ENCODE data around the gene FXYD2.
A peak's percentile ranks its signal among the peaks of the same experiment; 100 is the strongest.

Gene FXYD2

DNA sequence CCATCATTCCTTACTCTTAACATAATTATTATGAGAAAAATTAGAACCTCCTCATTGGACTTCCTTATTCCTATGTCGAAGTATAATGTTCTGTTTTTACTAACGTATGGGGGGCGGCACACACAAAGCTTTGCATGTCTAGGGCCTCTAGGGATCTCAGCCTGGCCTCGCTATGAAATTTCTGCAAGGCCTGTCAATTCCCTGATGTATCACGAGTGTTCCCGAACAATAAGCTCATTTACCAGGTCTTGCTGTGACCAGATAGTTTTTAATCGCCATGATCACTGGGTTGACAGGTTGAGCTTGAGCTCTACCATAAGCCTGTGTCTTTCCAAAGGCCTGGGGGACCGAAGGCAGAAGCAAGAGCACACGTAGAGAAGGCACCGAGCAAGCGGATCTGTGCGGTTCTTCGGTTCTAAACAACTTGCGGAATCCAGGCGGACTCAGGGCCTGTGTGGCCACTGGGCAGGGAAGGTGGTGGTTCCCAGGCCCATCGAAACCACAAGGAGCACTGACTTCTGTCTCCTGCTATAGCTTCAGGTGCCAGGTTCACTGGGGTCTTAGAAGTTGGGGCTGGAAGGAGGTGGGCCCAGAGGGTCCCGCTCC is 10.4 kb upstream of the FXYD2 start:
- DNase-seq = no peak

- DNase-seq = no peak
Observed at GRCh38 chr11:117834068-117834810, 9.7 kb upstream of the FXYD2 start.

DNA sequence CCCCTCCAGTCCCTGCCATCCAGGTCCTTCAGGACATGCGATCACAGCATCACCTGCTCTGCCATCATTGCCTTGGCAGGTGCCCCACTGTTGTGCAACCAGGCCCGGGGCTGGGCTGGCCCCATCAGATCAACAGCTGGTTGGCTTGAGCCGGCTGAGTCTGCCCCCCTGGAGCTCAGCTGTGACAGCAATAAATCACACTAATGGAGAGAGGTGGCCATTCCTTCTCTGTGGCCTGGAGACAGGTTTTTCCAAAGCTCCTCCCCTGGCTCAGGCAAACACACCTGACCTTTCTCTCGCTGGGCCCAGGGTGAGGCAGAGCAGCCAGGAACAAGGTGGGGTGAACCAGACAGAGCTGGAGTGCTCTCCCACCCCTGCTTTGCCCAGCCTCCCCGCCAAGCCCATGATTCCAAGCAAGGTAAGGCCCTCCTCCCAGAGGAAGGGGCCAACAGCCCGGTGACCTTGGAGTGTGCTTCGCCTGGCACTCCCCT is 8.9 kb upstream of the FXYD2 start:
- peak; percentile 93 for DNase-seq

GRCh38 chr11:117832511-117832910 is 8.0 kb upstream of the FXYD2 start:
- DNase-seq = no peak

GRCh38 chr11:117831661-117832415 is 7.3 kb upstream of the FXYD2 start:
- DNase-seq = no peak

DNA sequence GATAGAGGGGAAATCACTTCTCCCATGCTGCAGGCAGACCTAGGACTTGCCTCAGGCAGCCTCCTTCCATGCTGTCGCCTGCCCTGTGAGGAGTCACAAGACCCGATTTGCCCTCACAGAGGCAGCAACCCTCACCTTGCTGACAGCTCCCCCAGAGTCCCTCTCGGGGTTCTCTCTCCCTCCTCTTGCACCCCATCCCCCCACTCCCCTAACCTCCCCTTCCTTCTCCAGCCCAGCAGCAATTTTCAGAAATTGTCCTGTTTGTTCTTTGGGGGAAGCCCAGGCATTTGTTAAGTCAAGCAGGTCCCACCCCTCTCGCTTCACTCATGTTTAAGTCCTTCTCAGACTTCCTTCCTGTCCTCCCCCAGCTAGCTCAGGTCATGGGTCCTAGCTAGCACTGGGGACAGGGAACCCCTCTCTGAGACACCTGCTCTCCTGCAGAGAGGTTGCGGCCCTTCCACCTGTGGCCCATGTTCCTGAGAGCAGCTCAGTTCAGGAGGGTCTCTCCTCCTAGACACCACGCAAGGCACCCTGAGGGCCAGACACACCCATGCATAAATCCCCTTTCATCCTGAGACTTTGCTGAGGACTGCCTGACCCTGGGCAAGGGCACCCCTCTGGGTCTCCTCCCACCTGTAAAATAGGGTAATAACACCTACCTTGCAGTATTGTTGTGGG is 6.3 kb upstream of the FXYD2 start:
- DNase-seq = no peak

DNA sequence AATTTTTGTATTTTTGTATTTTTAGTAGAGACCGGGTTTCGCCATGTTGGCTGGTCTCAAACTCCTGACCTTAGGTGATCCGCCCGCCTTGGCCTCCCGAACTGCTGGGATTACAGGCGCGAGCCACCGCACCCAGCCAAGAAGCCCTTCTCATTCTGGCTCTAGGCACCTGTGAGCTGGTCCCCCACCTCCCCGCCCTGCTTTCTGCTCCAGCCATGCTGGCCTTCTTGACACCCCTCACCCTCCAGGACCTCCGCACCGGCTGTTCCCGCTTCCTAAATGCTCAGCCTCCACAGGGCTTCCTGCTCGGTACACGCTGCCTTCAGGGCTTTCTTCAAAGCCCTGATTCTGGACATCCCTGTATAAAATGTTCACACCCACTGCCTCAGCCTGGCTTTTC is 5.5 kb upstream of the FXYD2 start:
- no peak for DNase-seq

DNA sequence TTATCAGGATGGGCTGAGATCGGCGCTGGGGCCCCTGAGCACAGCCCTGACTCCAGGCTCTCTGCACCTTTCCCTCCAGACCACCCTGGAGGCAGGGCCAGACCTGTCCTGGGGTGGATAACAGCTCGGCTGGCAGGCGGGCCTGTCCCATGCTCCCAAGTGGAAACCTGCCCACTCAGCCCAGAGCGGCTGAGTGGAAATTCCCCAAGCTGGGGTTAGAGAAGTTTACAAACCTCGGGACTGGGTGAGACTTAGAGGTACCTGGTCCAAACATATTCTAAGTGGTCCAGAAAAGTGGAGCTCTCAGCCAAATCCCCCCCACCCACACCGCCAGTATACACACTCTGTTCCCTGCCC is 4.8 kb upstream of the FXYD2 start:
- no peak for DNase-seq

DNA sequence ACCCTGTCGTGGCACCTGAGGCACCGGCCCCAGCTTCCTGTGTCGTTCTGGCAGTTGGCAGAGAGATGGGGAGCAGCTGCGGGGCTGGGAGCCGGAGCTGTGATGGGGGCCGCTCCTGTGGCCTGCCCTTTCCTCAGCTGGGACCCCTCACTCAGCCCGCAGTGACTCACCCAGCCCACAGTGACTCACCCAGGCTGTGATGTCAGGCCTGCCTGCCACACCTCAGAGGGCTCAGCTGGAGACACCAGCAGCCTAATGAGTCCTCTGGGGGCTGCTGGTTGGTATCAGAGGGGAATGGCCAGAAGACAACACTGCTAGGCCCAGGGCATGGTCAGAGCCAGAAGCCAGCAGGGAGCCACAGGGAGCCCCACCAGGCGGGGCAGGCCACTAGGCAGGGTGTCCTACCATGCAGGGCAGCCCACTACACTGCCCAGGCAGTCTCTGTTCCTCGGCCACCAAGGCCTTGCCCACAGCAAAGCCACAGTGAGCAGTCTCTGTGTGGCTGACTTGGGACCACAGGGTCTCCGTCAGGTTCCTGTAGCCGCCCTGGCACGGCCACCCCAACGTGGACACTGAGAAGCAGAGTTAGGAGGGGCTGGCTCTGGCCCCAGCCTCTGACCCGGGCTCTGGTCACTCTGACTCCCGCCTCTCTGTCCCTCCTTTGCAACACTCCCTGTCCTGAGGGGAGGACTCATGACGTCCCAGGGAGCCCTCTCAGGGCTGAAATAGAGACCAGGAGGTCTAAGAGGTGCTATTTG is 4.2 kb upstream of the FXYD2 start:
- DNase-seq = no peak

GRCh38 chr11:117827521-117828511 is 3.3 kb upstream of the FXYD2 start:
- DNase-seq = no peak

DNA sequence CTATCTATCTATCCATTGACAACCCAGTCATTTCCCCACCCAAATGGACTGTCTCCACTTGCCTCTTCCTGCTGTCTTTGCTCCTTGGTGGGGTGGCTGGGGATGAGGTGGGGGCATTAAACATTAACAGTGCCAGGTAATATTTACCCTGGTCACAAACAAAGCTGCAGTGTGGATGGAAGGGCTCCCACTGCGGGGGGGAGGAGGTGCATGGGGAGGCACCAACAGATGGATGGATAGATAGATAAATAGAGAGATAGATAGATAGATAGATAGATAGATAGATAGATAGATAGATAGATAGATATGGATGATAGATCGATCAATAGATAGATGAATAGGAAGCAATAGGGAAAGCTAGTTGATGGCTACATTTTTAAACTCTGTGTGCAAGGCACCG is 2.3 kb upstream of the FXYD2 start:
- DNase-seq = no peak

GRCh38 chr11:117826190-117826570 is 1.6 kb upstream of the FXYD2 start:
- no peak for DNase-seq

GRCh38 chr11:117825538-117826189 is 1.1 kb upstream of the FXYD2 start:
- DNase-seq = no peak

DNA sequence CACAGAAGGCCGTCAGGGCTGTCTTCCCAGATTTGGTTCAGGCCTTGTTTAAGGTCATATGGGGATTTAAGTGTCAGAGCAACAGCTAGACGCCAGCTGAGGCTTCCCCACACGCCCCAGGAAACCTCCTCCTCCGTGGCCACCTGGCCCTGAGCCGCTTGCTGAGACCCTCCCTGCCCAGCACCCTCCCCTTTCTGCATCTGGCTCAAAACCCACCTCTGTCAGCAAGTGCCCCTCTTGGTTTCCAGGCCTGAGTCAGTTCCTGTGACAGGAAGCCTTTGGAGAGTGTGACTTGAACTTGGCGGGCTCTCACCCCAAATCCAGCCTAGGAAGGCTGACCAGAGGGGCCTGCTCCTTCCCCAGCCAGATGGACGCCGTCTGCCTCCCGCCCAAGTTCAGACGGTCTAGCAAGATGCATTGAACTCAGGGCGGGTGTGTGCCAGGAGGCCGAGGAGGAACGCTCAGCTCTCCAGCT is 561 bp downstream of the FXYD2 start:
- no peak for DNase-seq

DNA sequence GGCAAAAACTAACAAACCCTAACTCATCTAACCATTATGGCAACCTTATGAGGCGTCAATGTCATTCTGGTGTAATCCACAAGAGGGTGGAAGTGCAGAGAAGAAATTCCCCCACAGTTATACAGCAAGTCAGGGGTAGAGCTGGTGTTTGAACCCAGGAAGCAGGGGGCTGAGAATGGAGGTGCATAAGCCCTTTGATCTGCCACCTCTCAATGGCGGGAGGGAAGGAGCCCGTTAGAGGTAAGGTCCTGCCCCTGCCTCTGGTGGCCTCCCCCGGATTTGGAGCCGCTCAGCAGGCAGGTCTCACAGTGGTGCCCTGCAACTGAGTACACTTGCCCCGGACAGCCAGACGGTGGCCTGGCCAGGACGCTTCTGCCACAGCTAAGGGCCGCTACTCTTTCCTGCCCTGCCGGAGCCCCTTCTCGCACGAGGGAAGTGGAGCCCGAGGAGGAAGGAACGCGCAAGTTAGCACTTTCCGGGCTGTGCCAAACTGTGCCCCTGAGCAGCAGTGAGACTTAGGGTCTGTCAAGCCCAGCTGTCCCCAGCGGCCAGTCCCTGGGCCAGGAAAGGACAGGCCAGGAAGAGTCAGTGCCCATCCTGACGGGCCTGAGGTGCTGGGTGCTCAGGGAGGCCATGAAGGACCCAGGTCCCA is 1.1 kb downstream of the FXYD2 start:
- DNase-seq = no peak

GRCh38 chr11:117822074-117823033 is 2.2 kb downstream of the FXYD2 start:
- no peak for DNase-seq

GRCh38 chr11:117821431-117821830 is 3.1 kb downstream of the FXYD2 start:
- no peak for DNase-seq

GRCh38 chr11:117820516-117820915 is 4.0 kb downstream of the FXYD2 start:
- DNase-seq = no peak

- DNase-seq = peak; percentile 50
Observed at GRCh38 chr11:117820071-117820470, 4.5 kb downstream of the FXYD2 start.
